Neural cell (in vitro differentiated cells): ENCODE measurements around the gene SPATA32. TPM values are rescaled to one million over a fixed set of nuclear protein-coding genes. Genes with fewer than 3 reads are reported as not detected.

Experiments used
- H2AFZ ChIP-seq: fragments of 200-600, 300-800 bp; sonication (generic), shearing (Covaris generic); 2 replicates; pipeline ENCODE4 v1.6.0; 2014; ENCODE audit warnings: low read depth, mild to moderate bottlenecking, antibody characterized with exemption, low read length, moderate library complexity
- H3F3A ChIP-seq: fragments of 200-600 bp; shearing (Covaris generic); 2 replicates; pipeline ENCODE4 v1.6.1; 2016; ENCODE audit warnings: mild to moderate bottlenecking, moderate library complexity, mixed read lengths, antibody characterized with exemption, low read length; ENCODE audit not compliant: insufficient read depth, poor library complexity, severe bottlenecking
- H3K27ac ChIP-seq: fragments of 200-600, 300-800 bp; sonication (generic), shearing (Covaris generic); 2 replicates; pipeline ENCODE4 v1.5.1; 2014; ENCODE audit warnings: mild to moderate bottlenecking, low read length, moderate library complexity
- H3K27me3 ChIP-seq: fragments of 300-800, 200-600 bp; sonication (generic), shearing (Covaris generic); 2 replicates; pipeline ENCODE4 v1.6.0; 2014; ENCODE audit warnings: mild to moderate bottlenecking, low read depth, low read length, moderate library complexity; ENCODE audit not compliant: insufficient read depth
- H3K36me3 ChIP-seq: fragments of 300-800, 200-600 bp; sonication (generic), shearing (Covaris generic); 2 replicates; pipeline ENCODE4 v1.5.1; 2014; ENCODE audit warnings: mild to moderate bottlenecking, antibody characterized with exemption, low read length, moderate library complexity; ENCODE audit not compliant: insufficient read depth
- H3K4me2 ChIP-seq: fragments of 300-800, 200-600 bp; sonication (generic), shearing (Covaris generic); 2 replicates; pipeline ENCODE4 v1.6.0; 2014; ENCODE audit warnings: mild to moderate bottlenecking, low read length
- H3K4me3 ChIP-seq: fragments of 300-800, 200-600 bp; sonication (generic), shearing (Covaris generic); 2 replicates; pipeline ENCODE4 v1.5.1; 2014; ENCODE audit warnings: mild to moderate bottlenecking, low read length, moderate library complexity
- H3K79me2 ChIP-seq: fragments of 200-600 bp; shearing (Covaris generic); replicated peaks from 2 replicates; pipeline ENCODE4 v1.6.0; 2014; ENCODE audit warnings: mild to moderate bottlenecking, low read length, moderate library complexity; ENCODE audit not compliant: insufficient read depth
- H3K9ac ChIP-seq: fragments of 300-800, 200-600 bp; sonication (generic), shearing (Covaris generic); 2 replicates; pipeline ENCODE4 v1.6.1; 2016; ENCODE audit warnings: mild to moderate bottlenecking, low read length, mixed read lengths
- H3K9me2 ChIP-seq: fragments of 200-600 bp; shearing (Covaris generic); 2 replicates; pipeline ENCODE4 v1.6.1; 2016; ENCODE audit warnings: mild to moderate bottlenecking, low read length, mixed read lengths; ENCODE audit not compliant: insufficient read depth
- H3K9me3 ChIP-seq: fragments of 200-600, 300-800 bp; sonication (generic), shearing (Covaris generic); 2 replicates; pipeline ENCODE4 v1.6.1; 2016; ENCODE audit warnings: mild to moderate bottlenecking, mixed run types, low read length, moderate library complexity, mixed read lengths
- H4K20me1 ChIP-seq: fragments of 200-600 bp; shearing (Covaris generic); 2 replicates; pipeline ENCODE4 v1.6.1; 2016; ENCODE audit warnings: mild to moderate bottlenecking, mixed run types; ENCODE audit not compliant: insufficient read depth
- EP300 ChIP-seq: fragments of 450-650 bp; conservative IDR thresholded peaks from 2 replicates; pipeline ENCODE4 v1.6.1; 2014; ENCODE audit warnings: antibody characterized with exemption, mild to moderate bottlenecking, moderate library complexity; ENCODE audit not compliant: poor library complexity, severe bottlenecking
- EZH2 ChIP-seq: fragments of 200-600, 300-800 bp; shearing (Covaris generic), sonication (generic); IDR thresholded peaks from 2 replicates; pipeline ENCODE4 v1.6.1; 2014; ENCODE audit warnings: antibody characterized with exemption, low read length, borderline replicate concordance, mild to moderate bottlenecking; ENCODE audit not compliant: insufficient read depth, poor library complexity, severe bottlenecking
- MXI1 ChIP-seq: fragments of 450-650 bp; conservative IDR thresholded peaks from 2 replicates; pipeline ENCODE4 v1.6.1; 2014; ENCODE audit warnings: antibody characterized with exemption, mild to moderate bottlenecking; ENCODE audit not compliant: poor library complexity, severe bottlenecking
- POLR2AphosphoS5 ChIP-seq: IDR thresholded peaks from 2 replicates; pipeline ENCODE4 v1.6.1; 2012
- RAD21 ChIP-seq: fragments of 450-650 bp; conservative IDR thresholded peaks from 2 replicates; pipeline ENCODE4 v1.6.1; 2014; ENCODE audit warnings: antibody characterized with exemption, mild to moderate bottlenecking, moderate library complexity
- SMC3 ChIP-seq: fragments of 450-650 bp; conservative IDR thresholded peaks from 2 replicates; pipeline ENCODE4 v1.6.1; 2014; ENCODE audit warnings: antibody characterized with exemption, mild to moderate bottlenecking, moderate library complexity; ENCODE audit not compliant: poor library complexity
- TAF1 ChIP-seq: IDR thresholded peaks from 2 replicates; pipeline ENCODE4 v1.6.1; 2012; ENCODE audit warnings: low read depth
- polyA plus RNA-seq: library from polyadenylated mRNA; depleted of rRNA; stranded (reverse); fragments of >200 nt; gene quantifications from 2 replicates; pipeline ENCODE4 v1.2.3, GENCODE V29; 2014
- TF ChIP-seq, protein P1 (sequence below): IDR thresholded peaks from 2 replicates; pipeline ENCODE4 v1.6.1; 2012; ENCODE audit warnings: borderline replicate concordance
- TF ChIP-seq, protein P2 (sequence below): fragments of 450-650 bp; IDR thresholded peaks from 2 replicates; pipeline ENCODE4 v1.5.1; 2014; ENCODE audit warnings: antibody characterized with exemption, mild to moderate bottlenecking, moderate library complexity; ENCODE audit not compliant: poor library complexity, severe bottlenecking

Gene SPATA32
- polyA plus RNA-seq, 1 donor from 2014 or later = not detected

DNA sequence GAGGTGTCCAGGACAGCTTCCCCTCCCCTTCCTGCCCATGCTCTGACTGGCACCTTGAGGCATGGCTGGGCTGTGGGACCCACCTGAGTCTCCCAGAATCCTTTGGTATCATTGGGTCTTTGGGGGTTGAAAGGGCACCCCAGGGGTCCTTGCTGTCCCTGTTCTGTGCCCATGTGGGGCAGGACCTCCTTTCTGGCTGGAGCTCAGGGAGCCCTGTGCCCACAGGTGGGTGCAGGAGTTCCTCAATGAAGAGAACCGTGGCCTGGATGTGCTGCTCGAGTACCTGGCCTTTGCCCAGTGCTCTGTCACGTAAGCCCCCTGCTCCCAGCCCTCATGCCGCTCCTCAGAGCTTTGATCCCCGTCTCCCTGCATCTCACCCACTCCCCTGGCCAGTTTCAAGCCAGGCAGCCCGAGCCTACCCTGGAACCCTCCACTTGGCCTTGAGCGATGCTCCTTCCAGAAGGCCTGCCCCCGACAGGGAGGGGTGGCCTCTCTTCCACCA lies 28.4 kb downstream of the SPATA32 start:
- Histone ChIP-seq H3K79me2 (no peaks in the 10 kb centered on the region), H3K27me3 (no peaks in the 10 kb centered on the region), H4K20me1 (no peaks in the 10 kb centered on the region), H3K4me2 (no peak overlapping the region), H3K9ac (no peak overlapping the region), H3K27ac (no peak overlapping the region), H3F3A (no peaks in the 10 kb centered on the region), H3K9me2 (no peaks in the 10 kb centered on the region), H3K9me3 (no peaks in the 10 kb centered on the region), H3K4me3 (no peak overlapping the region), H3K36me3 (no peaks in the 10 kb centered on the region), H2AFZ (no peak overlapping the region)
- TF ChIP-seq TAF1 = no peak
- no peak for TF ChIP-seq EP300
- no peak for TF ChIP-seq EZH2
- TF ChIP-seq, protein P1, sequence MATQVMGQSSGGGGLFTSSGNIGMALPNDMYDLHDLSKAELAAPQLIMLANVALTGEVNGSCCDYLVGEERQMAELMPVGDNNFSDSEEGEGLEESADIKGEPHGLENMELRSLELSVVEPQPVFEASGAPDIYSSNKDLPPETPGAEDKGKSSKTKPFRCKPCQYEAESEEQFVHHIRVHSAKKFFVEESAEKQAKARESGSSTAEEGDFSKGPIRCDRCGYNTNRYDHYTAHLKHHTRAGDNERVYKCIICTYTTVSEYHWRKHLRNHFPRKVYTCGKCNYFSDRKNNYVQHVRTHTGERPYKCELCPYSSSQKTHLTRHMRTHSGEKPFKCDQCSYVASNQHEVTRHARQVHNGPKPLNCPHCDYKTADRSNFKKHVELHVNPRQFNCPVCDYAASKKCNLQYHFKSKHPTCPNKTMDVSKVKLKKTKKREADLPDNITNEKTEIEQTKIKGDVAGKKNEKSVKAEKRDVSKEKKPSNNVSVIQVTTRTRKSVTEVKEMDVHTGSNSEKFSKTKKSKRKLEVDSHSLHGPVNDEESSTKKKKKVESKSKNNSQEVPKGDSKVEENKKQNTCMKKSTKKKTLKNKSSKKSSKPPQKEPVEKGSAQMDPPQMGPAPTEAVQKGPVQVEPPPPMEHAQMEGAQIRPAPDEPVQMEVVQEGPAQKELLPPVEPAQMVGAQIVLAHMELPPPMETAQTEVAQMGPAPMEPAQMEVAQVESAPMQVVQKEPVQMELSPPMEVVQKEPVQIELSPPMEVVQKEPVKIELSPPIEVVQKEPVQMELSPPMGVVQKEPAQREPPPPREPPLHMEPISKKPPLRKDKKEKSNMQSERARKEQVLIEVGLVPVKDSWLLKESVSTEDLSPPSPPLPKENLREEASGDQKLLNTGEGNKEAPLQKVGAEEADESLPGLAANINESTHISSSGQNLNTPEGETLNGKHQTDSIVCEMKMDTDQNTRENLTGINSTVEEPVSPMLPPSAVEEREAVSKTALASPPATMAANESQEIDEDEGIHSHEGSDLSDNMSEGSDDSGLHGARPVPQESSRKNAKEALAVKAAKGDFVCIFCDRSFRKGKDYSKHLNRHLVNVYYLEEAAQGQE = no peak
- TF ChIP-seq RAD21 = no peak
- TF ChIP-seq SMC3 = no peak
- no peak for TF ChIP-seq MXI1
- TF ChIP-seq, protein P2, sequence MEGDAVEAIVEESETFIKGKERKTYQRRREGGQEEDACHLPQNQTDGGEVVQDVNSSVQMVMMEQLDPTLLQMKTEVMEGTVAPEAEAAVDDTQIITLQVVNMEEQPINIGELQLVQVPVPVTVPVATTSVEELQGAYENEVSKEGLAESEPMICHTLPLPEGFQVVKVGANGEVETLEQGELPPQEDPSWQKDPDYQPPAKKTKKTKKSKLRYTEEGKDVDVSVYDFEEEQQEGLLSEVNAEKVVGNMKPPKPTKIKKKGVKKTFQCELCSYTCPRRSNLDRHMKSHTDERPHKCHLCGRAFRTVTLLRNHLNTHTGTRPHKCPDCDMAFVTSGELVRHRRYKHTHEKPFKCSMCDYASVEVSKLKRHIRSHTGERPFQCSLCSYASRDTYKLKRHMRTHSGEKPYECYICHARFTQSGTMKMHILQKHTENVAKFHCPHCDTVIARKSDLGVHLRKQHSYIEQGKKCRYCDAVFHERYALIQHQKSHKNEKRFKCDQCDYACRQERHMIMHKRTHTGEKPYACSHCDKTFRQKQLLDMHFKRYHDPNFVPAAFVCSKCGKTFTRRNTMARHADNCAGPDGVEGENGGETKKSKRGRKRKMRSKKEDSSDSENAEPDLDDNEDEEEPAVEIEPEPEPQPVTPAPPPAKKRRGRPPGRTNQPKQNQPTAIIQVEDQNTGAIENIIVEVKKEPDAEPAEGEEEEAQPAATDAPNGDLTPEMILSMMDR = no peak
- TF ChIP-seq POLR2AphosphoS5 = no peak

DNA sequence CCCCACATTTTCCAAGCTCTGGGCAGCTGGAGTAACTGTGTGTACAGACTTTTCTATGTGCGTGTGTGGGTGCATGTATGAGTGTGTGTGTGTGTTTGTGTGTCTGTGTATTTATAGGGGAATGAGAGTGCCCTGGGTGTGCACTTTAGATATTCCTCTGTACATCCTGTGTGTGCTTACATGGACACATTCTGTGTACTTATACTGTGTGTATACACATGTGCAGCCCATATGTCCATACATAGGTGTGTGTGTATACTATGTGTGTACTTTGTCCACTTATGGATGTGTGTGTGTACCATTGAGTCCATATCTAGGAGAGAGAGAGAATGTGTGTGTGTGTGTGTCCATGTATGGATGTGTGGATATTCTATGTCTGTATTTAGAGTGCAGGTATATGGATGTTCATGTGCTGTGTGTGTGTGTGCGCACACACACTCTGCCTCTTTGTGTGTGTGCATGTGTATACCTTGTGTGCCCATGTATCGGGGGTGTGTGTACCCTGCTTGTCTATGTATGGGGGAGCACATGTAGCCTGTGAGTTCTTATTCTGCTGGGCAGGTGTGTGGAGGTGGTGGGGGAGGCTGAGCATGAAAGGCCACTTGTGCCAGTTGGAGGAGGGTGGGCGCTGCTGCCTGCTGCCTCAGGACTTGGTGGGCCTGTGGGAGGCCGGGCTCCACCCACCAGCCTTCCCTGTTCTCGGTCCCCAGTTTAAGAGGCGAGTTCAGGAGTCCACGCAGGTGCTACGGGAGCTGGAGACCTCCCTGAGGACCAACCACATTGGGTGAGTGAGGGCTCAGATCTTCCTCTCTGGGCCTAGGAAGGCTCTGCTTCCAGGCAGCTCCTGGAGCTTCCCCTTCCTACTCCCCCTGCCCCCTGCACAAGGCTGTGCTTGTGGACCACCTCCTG lies 29.1 kb downstream of the SPATA32 start:
- H3K27ac ChIP-seq = no peak overlapping the region
- H3K27me3 ChIP-seq = no peaks in the 10 kb centered on the region
- H3K4me3 ChIP-seq = no peak overlapping the region
- H3K4me2 ChIP-seq = no peak overlapping the region
- no peak overlapping the region for H3K9ac ChIP-seq
- no peaks in the 10 kb centered on the region for H3K36me3 ChIP-seq
- H3K79me2 ChIP-seq = no peaks in the 10 kb centered on the region
- H4K20me1 ChIP-seq = no peaks in the 10 kb centered on the region
- TF ChIP-seq RAD21 = no peak
- no peak for TF ChIP-seq EZH2
- no peak for TF ChIP-seq MXI1
- TF ChIP-seq TAF1 = no peak
- no peak for TF ChIP-seq SMC3
- TF ChIP-seq POLR2AphosphoS5 = no peak
- no peak for TF ChIP-seq EP300
- no peaks in the 10 kb centered on the region for H3F3A ChIP-seq
- H3K9me3 ChIP-seq = no peaks in the 10 kb centered on the region
- no peaks in the 10 kb centered on the region for H3K9me2 ChIP-seq
- H2AFZ ChIP-seq = no peak overlapping the region
